GM12865 (cell line): ENCODE measurements around the gene HIF1AN.

Experiments
- DNase-seq: peaks from one replicate; pipeline ENCODE4 v3.0.0; 2010; ENCODE audit warnings: low read depth
- H3K4me3 ChIP-seq: 2 replicates; pipeline ENCODE4 v1.5.1; 2011; ENCODE audit warnings: mild to moderate bottlenecking, low read depth, low read length, control low read depth
- TF ChIP-seq, protein P1 (sequence below): IDR thresholded peaks from 2 replicates; pipeline ENCODE4 v1.5.1; 2011; ENCODE audit warnings: low read length, control low read depth, low read depth, inconsistent platforms; ENCODE audit not compliant: insufficient read depth; ENCODE audit errors: missing control alignments

Gene HIF1AN

DNA sequence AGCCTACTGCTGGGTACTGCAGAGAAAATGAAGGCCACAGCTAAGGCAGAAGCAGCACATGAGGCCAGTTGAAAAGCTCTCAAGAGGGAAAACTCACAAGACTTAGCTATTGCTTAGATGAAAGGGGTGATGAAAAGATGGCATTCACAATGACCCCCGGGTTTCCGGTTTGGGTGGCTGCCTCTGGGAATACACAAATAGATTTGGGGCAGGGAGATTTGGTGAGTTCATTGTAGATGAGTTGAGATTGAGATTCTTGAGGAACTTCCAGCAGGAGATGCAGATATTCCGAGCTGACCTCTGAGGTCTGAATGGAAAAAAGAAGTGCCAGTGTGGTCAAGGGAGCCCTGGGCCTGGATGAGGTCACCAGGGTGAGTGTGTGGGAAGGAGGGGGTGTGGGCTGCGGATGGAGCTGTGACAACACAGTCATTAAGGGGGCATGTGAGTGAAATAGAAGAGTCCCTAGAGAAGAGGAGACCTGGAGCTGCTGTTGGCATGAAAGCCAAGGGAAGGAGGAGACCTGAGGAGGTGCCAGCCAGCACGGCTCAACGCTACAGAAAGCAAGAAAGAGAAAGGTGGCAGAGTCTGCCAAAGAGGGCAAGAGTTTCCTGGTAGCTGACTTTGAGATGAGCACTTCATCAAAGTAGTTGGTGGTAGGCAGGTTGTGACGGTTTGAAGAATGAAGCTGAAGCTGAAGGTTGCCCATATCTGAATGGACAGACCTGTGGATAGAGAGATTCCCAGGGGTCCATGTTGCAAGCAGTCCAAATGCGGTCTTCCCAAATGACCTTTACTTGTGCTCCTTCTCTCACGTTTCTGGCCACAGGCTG, 43.7 kb downstream of the HIF1AN start:
- no peak overlapping the region for H3K4me3 ChIP-seq
- DNase-seq: no peak
- TF ChIP-seq, protein P1, sequence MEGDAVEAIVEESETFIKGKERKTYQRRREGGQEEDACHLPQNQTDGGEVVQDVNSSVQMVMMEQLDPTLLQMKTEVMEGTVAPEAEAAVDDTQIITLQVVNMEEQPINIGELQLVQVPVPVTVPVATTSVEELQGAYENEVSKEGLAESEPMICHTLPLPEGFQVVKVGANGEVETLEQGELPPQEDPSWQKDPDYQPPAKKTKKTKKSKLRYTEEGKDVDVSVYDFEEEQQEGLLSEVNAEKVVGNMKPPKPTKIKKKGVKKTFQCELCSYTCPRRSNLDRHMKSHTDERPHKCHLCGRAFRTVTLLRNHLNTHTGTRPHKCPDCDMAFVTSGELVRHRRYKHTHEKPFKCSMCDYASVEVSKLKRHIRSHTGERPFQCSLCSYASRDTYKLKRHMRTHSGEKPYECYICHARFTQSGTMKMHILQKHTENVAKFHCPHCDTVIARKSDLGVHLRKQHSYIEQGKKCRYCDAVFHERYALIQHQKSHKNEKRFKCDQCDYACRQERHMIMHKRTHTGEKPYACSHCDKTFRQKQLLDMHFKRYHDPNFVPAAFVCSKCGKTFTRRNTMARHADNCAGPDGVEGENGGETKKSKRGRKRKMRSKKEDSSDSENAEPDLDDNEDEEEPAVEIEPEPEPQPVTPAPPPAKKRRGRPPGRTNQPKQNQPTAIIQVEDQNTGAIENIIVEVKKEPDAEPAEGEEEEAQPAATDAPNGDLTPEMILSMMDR: no peak

DNA sequence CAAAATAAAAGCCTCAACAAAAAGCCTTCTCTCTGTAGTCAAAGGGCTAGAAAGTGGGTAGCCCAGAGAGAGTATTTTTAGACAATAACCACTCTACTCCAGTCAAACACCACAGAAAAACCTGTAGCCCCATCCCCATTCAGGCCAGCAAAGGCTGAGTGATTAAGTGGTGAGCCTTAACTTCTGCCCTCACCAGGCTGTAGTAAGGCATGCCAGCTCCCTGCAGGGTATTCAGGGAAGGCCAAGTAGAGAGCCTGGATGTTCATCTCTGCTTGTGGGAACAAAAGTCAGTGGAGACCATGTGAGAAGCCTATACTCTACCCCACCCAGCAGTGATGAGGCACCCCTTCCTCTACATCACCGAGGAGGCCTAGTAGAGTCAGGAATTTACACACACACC, 51.2 kb downstream of the HIF1AN start:
- DNase-seq: no peak
- TF ChIP-seq, protein P1: no peak
- H3K4me3 ChIP-seq: no peak overlapping the region

DNA sequence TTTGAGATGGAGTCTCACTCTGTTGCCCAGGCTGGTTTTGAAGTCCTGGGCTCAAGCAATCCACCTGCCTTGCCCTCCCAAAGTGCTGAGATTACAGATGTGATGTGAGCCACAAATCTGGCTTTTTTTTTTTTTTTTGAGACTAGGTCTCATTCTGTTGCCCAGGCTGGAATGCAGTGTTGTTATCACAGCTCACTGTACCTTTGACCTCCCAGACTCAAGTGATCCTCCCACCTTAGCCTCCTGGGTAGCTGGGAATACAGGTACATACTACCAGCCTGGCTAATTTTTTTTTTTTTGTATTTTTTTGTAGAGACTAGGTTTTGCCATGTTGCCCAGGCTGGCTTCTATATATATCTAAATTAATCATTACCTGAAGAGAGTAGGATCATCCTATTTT, 62.4 kb downstream of the HIF1AN start:
- TF ChIP-seq, protein P1: no peak
- no peak overlapping the region for H3K4me3 ChIP-seq
- no peak for DNase-seq

DNA sequence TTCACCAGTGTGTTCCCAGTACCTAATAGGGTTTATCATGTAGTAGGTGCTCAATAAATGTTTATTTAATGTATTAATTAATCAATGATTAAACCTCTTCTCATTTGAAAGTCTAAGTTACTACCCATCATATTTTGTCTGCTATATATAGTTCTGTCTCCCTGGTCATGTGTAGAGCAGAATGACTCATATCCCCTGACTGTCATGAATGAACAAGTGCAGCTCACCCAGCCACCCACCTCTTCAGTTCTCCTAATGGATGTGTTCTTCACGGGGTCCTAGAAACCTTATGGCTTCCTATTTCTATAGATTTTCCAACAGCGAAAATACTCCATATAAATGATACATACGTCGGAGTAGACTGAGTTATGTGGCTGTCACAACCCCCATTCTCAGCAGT, 64.5 kb downstream of the HIF1AN start:
- H3K4me3 ChIP-seq: no peak overlapping the region
- TF ChIP-seq, protein P1: no peak
- DNase-seq: no peak

DNA sequence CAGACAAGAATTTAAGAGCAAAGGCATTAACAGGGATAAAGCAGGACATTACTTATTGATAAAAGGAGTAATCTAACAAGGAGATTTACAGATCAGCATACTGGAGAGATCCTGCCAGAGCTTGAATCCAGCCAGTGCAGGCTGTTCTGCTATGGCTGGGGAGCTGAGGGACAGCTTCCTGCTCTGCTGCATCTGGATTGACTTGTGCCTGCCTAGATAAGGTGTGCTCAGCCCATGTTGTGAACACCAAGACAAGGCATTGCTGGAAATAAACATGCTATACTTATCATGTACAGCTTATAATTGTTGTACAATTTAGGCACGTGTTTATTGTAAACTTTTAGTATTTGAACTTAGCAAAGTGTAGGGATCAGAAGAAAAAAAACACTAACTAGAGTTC, 71.7 kb downstream of the HIF1AN start:
- no peak for DNase-seq
- TF ChIP-seq, protein P1: no peak
- no peak overlapping the region for H3K4me3 ChIP-seq
